ENCODE data around the gene VWA3B.

The VWA3B gene

DNA sequence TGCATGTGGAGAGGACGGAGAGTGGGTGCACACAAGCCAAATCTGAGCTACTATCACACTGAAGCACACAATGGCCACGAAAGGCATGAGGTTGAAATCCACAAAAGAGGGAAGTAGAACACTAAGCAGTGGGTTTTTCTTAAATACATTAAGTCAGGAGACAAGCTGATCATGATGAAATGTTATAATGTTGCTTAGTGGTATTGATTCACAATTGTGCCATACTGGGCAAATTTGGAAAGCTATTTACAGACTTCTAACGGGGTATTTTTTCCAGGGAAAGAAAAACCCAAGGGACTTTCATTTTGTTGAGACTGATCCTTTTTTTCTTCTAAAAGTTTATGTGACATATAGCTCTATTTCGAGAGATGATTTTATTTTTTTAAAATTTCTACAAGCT lies 158.5 kb downstream of the VWA3B start:
- H3K4me1 ChIP-seq (ENCODE audit: low read length) = 0 out of 2 replicates have a peak, but pooled peaks cover 4% of the 10 kb centered on the region
- no peaks in the 10 kb centered on the region for H3K9me3 ChIP-seq (replicated peaks; ENCODE audit: insufficient read depth, low read length)
- no peak overlapping the region for H3K9ac ChIP-seq (ENCODE audit: low read length)
- no peak overlapping the region for H3K27ac ChIP-seq (ENCODE audit: low read length)
- TF ChIP-seq EZH2 (optimal IDR thresholded peaks at IDR 0.05; ENCODE audit: low read depth, low read length) = no peak
- TF ChIP-seq, protein P1, sequence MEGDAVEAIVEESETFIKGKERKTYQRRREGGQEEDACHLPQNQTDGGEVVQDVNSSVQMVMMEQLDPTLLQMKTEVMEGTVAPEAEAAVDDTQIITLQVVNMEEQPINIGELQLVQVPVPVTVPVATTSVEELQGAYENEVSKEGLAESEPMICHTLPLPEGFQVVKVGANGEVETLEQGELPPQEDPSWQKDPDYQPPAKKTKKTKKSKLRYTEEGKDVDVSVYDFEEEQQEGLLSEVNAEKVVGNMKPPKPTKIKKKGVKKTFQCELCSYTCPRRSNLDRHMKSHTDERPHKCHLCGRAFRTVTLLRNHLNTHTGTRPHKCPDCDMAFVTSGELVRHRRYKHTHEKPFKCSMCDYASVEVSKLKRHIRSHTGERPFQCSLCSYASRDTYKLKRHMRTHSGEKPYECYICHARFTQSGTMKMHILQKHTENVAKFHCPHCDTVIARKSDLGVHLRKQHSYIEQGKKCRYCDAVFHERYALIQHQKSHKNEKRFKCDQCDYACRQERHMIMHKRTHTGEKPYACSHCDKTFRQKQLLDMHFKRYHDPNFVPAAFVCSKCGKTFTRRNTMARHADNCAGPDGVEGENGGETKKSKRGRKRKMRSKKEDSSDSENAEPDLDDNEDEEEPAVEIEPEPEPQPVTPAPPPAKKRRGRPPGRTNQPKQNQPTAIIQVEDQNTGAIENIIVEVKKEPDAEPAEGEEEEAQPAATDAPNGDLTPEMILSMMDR (IDR thresholded peaks at IDR 0.05; ENCODE audit: low read length) = no peak
- no peak for TF ChIP-seq EZH2phosphoT487 (IDR thresholded peaks at IDR 0.05; ENCODE audit: low read length)
- H3K79me2 ChIP-seq (ENCODE audit: low read length) = no peaks in the 10 kb centered on the region
- H3K4me3 ChIP-seq (ENCODE audit: low read length) = no peak overlapping the region
- DNase-seq = no peak
- H4K20me1 ChIP-seq (ENCODE audit: insufficient read depth, low read length) = no peaks in the 10 kb centered on the region
- no peaks in the 10 kb centered on the region for H3K36me3 ChIP-seq (replicated peaks; ENCODE audit: insufficient read depth, low read length)
- no peak overlapping the region for H2AFZ ChIP-seq (ENCODE audit: low read length)
- no peaks in the 10 kb centered on the region for H3F3A ChIP-seq (ENCODE audit: insufficient read depth, low read length)
- H3K4me2 ChIP-seq (ENCODE audit: low read depth, low read length) = no peak overlapping the region
- H3K9me2 ChIP-seq (replicated peaks; ENCODE audit: insufficient read depth, low read length) = no peaks in the 10 kb centered on the region
- H3K27me3 ChIP-seq (replicated peaks; ENCODE audit: insufficient read depth, low read length) = no peaks in the 10 kb centered on the region

GRCh38 chr2:98247383-98247782 lies 160.4 kb downstream of the VWA3B start:
- no peak overlapping the region for H2AFZ ChIP-seq (ENCODE audit: low read length)
- TF ChIP-seq EZH2 (optimal IDR thresholded peaks at IDR 0.05; ENCODE audit: low read depth, low read length) = no peak
- TF ChIP-seq, protein P1 (IDR thresholded peaks at IDR 0.05; ENCODE audit: low read length) = no peak
- TF ChIP-seq EZH2phosphoT487 (IDR thresholded peaks at IDR 0.05; ENCODE audit: low read length) = no peak
- no peak overlapping the region for H3K27ac ChIP-seq (ENCODE audit: low read length)
- no peak overlapping the region for H3K9ac ChIP-seq (ENCODE audit: low read length)
- no peaks in the 10 kb centered on the region for H3K36me3 ChIP-seq (replicated peaks; ENCODE audit: insufficient read depth, low read length)
- no peaks in the 10 kb centered on the region for H3K9me2 ChIP-seq (replicated peaks; ENCODE audit: insufficient read depth, low read length)
- no peaks in the 10 kb centered on the region for H4K20me1 ChIP-seq (ENCODE audit: insufficient read depth, low read length)
- no peaks in the 10 kb centered on the region for H3K79me2 ChIP-seq (ENCODE audit: low read length)
- 0 out of 2 replicates have a peak, but pooled peaks cover 4% of the 10 kb centered on the region for H3K4me1 ChIP-seq (ENCODE audit: low read length)
- no peak for DNase-seq
- no peak overlapping the region for H3K4me2 ChIP-seq (ENCODE audit: low read depth, low read length)
- H3K4me3 ChIP-seq (ENCODE audit: low read length) = no peak overlapping the region
- H3K27me3 ChIP-seq (replicated peaks; ENCODE audit: insufficient read depth, low read length) = no peaks in the 10 kb centered on the region
- H3K9me3 ChIP-seq (replicated peaks; ENCODE audit: insufficient read depth, low read length) = no peaks in the 10 kb centered on the region
- no peaks in the 10 kb centered on the region for H3F3A ChIP-seq (ENCODE audit: insufficient read depth, low read length)

- Histone ChIP-seq H2AFZ (ENCODE audit: low read length) (no peak overlapping the region), H3K4me1 (ENCODE audit: low read length) (no peaks in the 10 kb centered on the region), H4K20me1 (ENCODE audit: insufficient read depth, low read length) (no peaks in the 10 kb centered on the region), H3K4me3 (ENCODE audit: low read length) (no peak overlapping the region), H3K27ac (ENCODE audit: low read length) (no peak overlapping the region), H3K9ac (ENCODE audit: low read length) (no peak overlapping the region), H3K79me2 (ENCODE audit: low read length) (no peaks in the 10 kb centered on the region), H3K9me2 (replicated peaks; ENCODE audit: insufficient read depth, low read length) (no peaks in the 10 kb centered on the region), H3K27me3 (replicated peaks; ENCODE audit: insufficient read depth, low read length) (no peaks in the 10 kb centered on the region), H3K4me2 (ENCODE audit: low read depth, low read length) (no peak overlapping the region), H3K36me3 (replicated peaks; ENCODE audit: insufficient read depth, low read length) (no peaks in the 10 kb centered on the region), H3K9me3 (replicated peaks; ENCODE audit: insufficient read depth, low read length) (no peaks in the 10 kb centered on the region), H3F3A (ENCODE audit: insufficient read depth, low read length) (no peaks in the 10 kb centered on the region)
- TF ChIP-seq, protein P1 (IDR thresholded peaks at IDR 0.05; ENCODE audit: low read length) = no peak
- no peak for TF ChIP-seq EZH2phosphoT487 (IDR thresholded peaks at IDR 0.05; ENCODE audit: low read length)
- TF ChIP-seq EZH2 (optimal IDR thresholded peaks at IDR 0.05; ENCODE audit: low read depth, low read length) = no peak
- DNase-seq = no peak
Measured at GRCh38 chr2:98252038-98252773, 165.2 kb downstream of the VWA3B start.

Data from MM.1S (cell line).